GM12878 (cell line): ENCODE measurements around the gene PSMB3. TPM values are rescaled to one million over a fixed set of nuclear protein-coding genes. Genes with fewer than 3 reads are reported as not detected.
A peak's percentile ranks its signal among the peaks of the same experiment; 100 is the strongest.

Experiments used
- ATAC-seq: fragments of 200-7000 bp; cut with Tn5 transposase; 3 replicates; pipeline ENCODE4 v1.9.1; 2020; ENCODE audit warnings: mild to moderate bottlenecking, moderate library complexity
- BruUV-seq: library from RNA; stranded (reverse); fragments of 400-500 nt; replicated peaks from 2 replicates; lab custom pipeline; 2021; lab: Mats Ljungman, UMichigan
- CTCF ChIA-PET: fragments of 300-600 bp; sonication (Branson Sonifier 250); formaldehyde crosslinking; extraction: SDS; loops from one replicate; lab custom pipeline; 2021; ENCODE audit warnings: inconsistent platforms; lab: Yijun Ruan, JAX
- POLR2A ChIA-PET: fragments of 350-600 bp; formaldehyde crosslinking; extraction: SDS; loops from one replicate; lab custom pipeline; 2021; ENCODE audit warnings: inconsistent platforms; lab: Charles Lee
- RAD21 ChIA-PET: fragments of 300-600 bp; sonication (Branson Sonifier 250); formaldehyde crosslinking; loops from one replicate; lab custom pipeline; 2023; ENCODE audit warnings: antibody characterized with exemption; ENCODE audit not compliant: unreplicated experiment; lab: Charles Lee
- SMC1A ChIA-PET: fragments of 300-600 bp; sonication (Branson Sonifier 250); formaldehyde crosslinking; loops from one replicate; lab custom pipeline; 2023; ENCODE audit not compliant: unreplicated experiment, uncharacterized antibody; lab: Charles Lee
- DNase-seq: peaks from one replicate; pipeline ENCODE4 v3.0.0-alpha.2; 2011; ENCODE audit warnings: low read depth, low spot score
- FAIRE-seq: peaks from 3 replicates; lab custom pipeline; 2011; peaks lifted over from hg19 to GRCh38; lab: Jason Lieb, UNC
- H2AFZ ChIP-seq: 2 replicates; pipeline ENCODE4 v1.6.0; 2011; ENCODE audit warnings: low read depth, low read length, control low read depth; ENCODE audit not compliant: control insufficient read depth
- H3K27ac ChIP-seq: 2 replicates; pipeline ENCODE4 v1.5.1; 2011; ENCODE audit warnings: control low read depth; ENCODE audit not compliant: control insufficient read depth, insufficient read depth
- H3K27me3 ChIP-seq, 2 experiments: replicated peaks in 1 of 2; 2 replicates each; pipeline versions ENCODE4 v1.6.0 to v1.6.1; 2011; ENCODE audit warnings: low read length in 1 of 2; ENCODE audit not compliant: control insufficient read depth in 2 of 2, insufficient read depth in 2 of 2
- H3K36me3 ChIP-seq, 2 experiments: 2 replicates each; pipeline ENCODE4 v1.5.1; 2011; ENCODE audit warnings: low read length in 1 of 2; ENCODE audit not compliant: control insufficient read depth in 2 of 2, insufficient read depth in 2 of 2
- H3K4me1 ChIP-seq: 2 replicates; pipeline ENCODE4 v1.6.1; 2011; ENCODE audit warnings: mild to moderate bottlenecking, low read length, moderate library complexity, mixed read lengths; ENCODE audit not compliant: control insufficient read depth, insufficient read depth
- H3K4me2 ChIP-seq: 2 replicates; pipeline ENCODE4 v1.6.0; 2011; ENCODE audit warnings: control low read depth; ENCODE audit not compliant: control insufficient read depth, insufficient read depth
- H3K4me3 ChIP-seq: fragments of 200-600 bp; sonication (generic); 2 replicates; pipeline ENCODE4 v1.5.1; 2016
- H3K79me2 ChIP-seq: 2 replicates; pipeline ENCODE4 v1.6.0; 2011; ENCODE audit warnings: low read length; ENCODE audit not compliant: control insufficient read depth, insufficient read depth
- H3K9ac ChIP-seq: 2 replicates; pipeline ENCODE4 v1.8.0; 2011; ENCODE audit warnings: low read length, control low read depth, mixed read lengths; ENCODE audit not compliant: control insufficient read depth, insufficient read depth
- H3K9me3 ChIP-seq: replicated peaks from 3 replicates; pipeline ENCODE4 v1.5.1; 2011; ENCODE audit warnings: mild to moderate bottlenecking, low read length; ENCODE audit not compliant: control insufficient read depth, insufficient read depth
- H4K20me1 ChIP-seq: 2 replicates; pipeline ENCODE4 v1.6.0; 2011; ENCODE audit not compliant: control insufficient read depth, insufficient read depth
- CBX5 ChIP-seq: sonication (generic); IDR thresholded peaks from 2 replicates; pipeline ENCODE4 v1.6.1; 2016; ENCODE audit warnings: low read depth, moderate library complexity, mild to moderate bottlenecking, inconsistent platforms
- GATAD2B ChIP-seq: fragments of 450-650 bp; conservative IDR thresholded peaks from 2 replicates; pipeline ENCODE4 v1.6.1; 2017; ENCODE audit warnings: low read depth, mild to moderate bottlenecking, moderate library complexity
- LARP7 ChIP-seq: fragments of 450-650 bp; IDR thresholded peaks from 2 replicates; pipeline ENCODE4 v1.6.1; 2017; ENCODE audit warnings: mild to moderate bottlenecking
- MTA3 ChIP-seq: IDR thresholded peaks from 2 replicates; pipeline ENCODE4 v1.6.1; 2012; ENCODE audit warnings: low read length, inconsistent platforms, borderline replicate concordance
- NR2F1 ChIP-seq: fragments of 450-650 bp; conservative IDR thresholded peaks from 2 replicates; pipeline ENCODE4 v1.6.1; 2017; ENCODE audit warnings: mild to moderate bottlenecking
- POLR2A ChIP-seq: IDR thresholded peaks from 2 replicates; pipeline ENCODE4 v1.6.1; 2011; ENCODE audit warnings: low read depth, mild to moderate bottlenecking, low read length
- TAF1 ChIP-seq: IDR thresholded peaks from 2 replicates; pipeline ENCODE4 v1.6.1; 2011; ENCODE audit warnings: mild to moderate bottlenecking, low read depth, low read length, borderline replicate concordance
- TCF7 ChIP-seq: IDR thresholded peaks from 2 replicates; pipeline ENCODE4 v1.6.1; 2014; ENCODE audit warnings: antibody characterized with exemption, borderline replicate concordance
- ZNF384 ChIP-seq: IDR thresholded peaks from 2 replicates; pipeline ENCODE4 v1.6.1; 2012; ENCODE audit warnings: low read depth, mild to moderate bottlenecking, low read length, improper control_type of control experiment, borderline replicate concordance
- ZNF622 ChIP-seq: fragments of 450-650 bp; IDR thresholded peaks from 2 replicates; pipeline ENCODE4 v1.6.1; 2017; ENCODE audit warnings: mild to moderate bottlenecking, inconsistent platforms
- WGBS: methylation state at CpG from one replicate; pipeline ENCODE4 v1.1.6; 2016; ENCODE audit warnings: low lambda C conversion rate; ENCODE audit not compliant: insufficient replicate concordance, insufficient coverage; ENCODE audit errors: missing lambda C conversion rate; 5-methylcytosine and 5-hydroxymethylcytosine counted together
- in situ Hi-C: fragments of 300-500 bp; cut with MboI; formaldehyde crosslinking; loops from 9 replicates; pipeline ENCODE4 v1.14.3; 2018; ENCODE audit warnings: mixed read lengths
- intact Hi-C: fragments of 100-400 bp; cut with micrococcal nuclease; formaldehyde crosslinking; loops from one replicate; pipeline ENCODE4 v1.14.2; 2022; ENCODE audit not compliant: unreplicated experiment
- polyA plus RNA-seq, 11 experiments: library from polyadenylated mRNA; depleted of rRNA in 4 of 11; unstranded in 6 of 11; stranded (reverse) in 5 of 11; fragments of >200 nt; fragmentation: Nextera tagmentation in 4 of 11; fragmentation: Illumina TruSeq in 1 of 11; extraction: Ambion mirVana in 4 of 11; extraction: Trizol in 1 of 11; gene quantifications; 1 replicate in 1 of 11; 2 replicates in 10 of 11; pipeline versions ENCODE4 v1.2.1 to v1.2.3, GENCODE V29; 2011 to 2016; ENCODE audit warnings: inconsistent platforms in 2 of 11, missing spikeins in 2 of 11, low read depth in 1 of 11
- total RNA-seq, 4 experiments: library from RNA; depleted of rRNA in 3 of 4; stranded (reverse); fragments of >200 nt in 3 of 4; fragmentation: Illumina TruSeq in 1 of 4; extraction: Trizol in 1 of 4; gene quantifications; 2 replicates each; pipeline versions ENCODE4 v1.2.1 to v1.2.3, GENCODE V29; 2013 to 2021
- TF ChIP-seq, protein P1 (sequence below): fragments of 450-650 bp; IDR thresholded peaks from 2 replicates; pipeline ENCODE4 v1.6.1; 2017; ENCODE audit warnings: antibody characterized with exemption, mild to moderate bottlenecking, moderate library complexity
- TF ChIP-seq, protein P2 (sequence below): fragments of 450-650 bp; IDR thresholded peaks from 2 replicates; pipeline ENCODE4 v1.6.1; 2017; ENCODE audit warnings: low read depth, mild to moderate bottlenecking, moderate library complexity

The PSMB3 gene
- total and polyA plus RNA-seq, 10 of the 15 experiments (the other 5 are each of a cell fraction or from before 2014, with no cell fraction given), result 300 to 2,130 (median 490) TPM

DNA sequence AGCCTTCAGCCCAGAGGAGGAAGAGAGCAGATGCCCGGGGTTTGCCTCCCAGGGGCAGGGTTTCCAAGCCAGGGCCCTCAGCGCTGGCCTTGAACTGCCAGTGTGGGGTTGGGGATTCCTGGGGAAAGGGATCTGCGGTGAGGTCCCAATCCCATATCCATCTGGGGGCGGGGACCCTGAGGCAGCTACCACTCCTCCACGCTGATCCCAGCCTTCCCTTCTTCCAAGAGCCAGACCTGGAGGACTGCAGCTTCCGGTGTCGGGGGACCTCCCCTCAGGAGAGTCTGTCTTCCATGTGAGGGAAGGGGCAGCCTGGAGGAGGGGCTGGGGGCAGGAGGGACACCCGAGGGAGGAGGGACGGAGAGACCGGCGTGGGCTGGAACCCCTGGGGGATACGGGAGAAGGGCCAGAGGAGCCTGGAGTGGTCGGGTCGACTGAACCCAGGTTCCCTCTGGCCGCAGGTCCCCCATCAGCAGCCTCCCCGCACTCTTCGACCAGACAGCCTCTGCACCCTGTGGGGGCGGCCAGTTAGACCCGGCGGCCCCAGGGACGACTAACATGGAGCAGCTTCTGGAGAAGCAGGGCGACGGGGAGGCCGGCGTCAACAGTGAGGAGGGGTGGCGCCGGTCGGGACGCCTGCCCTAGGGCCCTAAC is 33.1 kb upstream of the PSMB3 start:
- no peak overlapping the region for H3K27ac ChIP-seq
- POLR2A ChIA-PET, result interaction anchor here (0.9 to 1.0 kb wide), 2 partner anchors 9 to 18 kb away, joined by 3 to 5 read pairs; no protein-coding TSS in a partner anchor
- TF ChIP-seq POLR2A, result peak; percentile 52; the same call in 1 of the 2 replicates
- TF ChIP-seq NR2F1, result no peak
- in situ Hi-C loops (no loop called here), intact Hi-C loops (no loop called here)
- FAIRE-seq (no peak), DNase-seq (no peak), ATAC-seq (no peak)
- SMC1A ChIA-PET, result interaction anchor here (0.7 to 1.7 kb wide), 2 partner anchors 8 to 43 kb away, joined by 4 to 5 read pairs; no protein-coding TSS in a partner anchor
- H2AFZ ChIP-seq, result no peak overlapping the region
- H3K9me3 ChIP-seq, result no peaks in the 10 kb centered on the region
- no peak overlapping the region for H3K9ac ChIP-seq
- BruUV-seq, result no TSS peak
- H4K20me1 ChIP-seq, result no peaks in the 10 kb centered on the region
- no peaks in the 10 kb centered on the region for H3K79me2 ChIP-seq
- H3K4me1 ChIP-seq, result peaks cover 7% of the 10 kb centered on the region
- no peaks in the 10 kb centered on the region for H3K27me3 ChIP-seq
- H3K4me3 ChIP-seq, result no peak overlapping the region
- 91% methylated on average over 21 of the region's 29 CpGs for WGBS
- RAD21 ChIA-PET, result no interaction called here
- H3K4me2 ChIP-seq, result no peak overlapping the region
- peaks cover 6 to 9% of the 10 kb centered on the region in 2 experiments; a peak in 3 of 4 replicates for H3K36me3 ChIP-seq
- CTCF ChIA-PET, result interaction anchor here (1.3 kb wide), 1 partner anchor 16 kb away, joined by 5 read pairs; no protein-coding TSS in a partner anchor

DNA sequence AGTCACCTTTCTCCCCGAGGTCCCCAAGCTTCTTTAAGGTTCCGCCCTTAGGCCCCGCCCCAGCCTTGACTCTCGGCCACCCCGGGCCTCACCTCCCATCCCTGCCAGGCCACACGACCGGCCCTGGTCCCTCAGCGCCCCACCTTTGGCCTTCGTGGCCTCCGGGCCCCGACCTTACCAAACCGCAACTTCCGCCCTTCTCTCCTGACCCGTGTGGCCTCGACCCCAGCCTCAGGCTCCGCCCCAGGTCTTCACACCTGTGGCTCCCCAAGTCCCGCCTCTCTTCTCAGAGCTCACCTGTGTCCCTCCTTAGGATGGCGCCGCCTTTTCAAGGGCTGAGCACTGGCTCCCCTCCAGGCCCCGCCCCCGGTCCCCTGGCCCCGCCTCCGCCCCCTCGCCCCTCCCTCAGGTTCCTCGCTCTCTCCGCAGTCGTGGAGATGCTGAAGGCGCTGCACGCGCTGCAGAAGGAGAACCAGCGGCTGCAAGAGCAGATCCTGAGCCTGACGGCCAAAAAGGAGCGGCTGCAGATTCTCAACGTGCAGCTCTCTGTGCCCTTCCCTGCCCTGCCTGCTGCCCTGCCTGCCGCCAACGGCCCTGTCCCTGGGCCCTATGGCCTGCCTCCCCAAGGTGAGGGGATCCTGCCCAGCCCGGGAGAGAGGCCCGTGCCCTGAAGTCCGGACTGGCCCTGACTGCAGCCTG is 32.4 kb upstream of the PSMB3 start:
- SMC1A ChIA-PET, result no interaction called here
- Histone ChIP-seq H3K4me1 (peaks cover 6% of the 10 kb centered on the region), H2AFZ (no peak overlapping the region), H3K9me3 (no peaks in the 10 kb centered on the region), H3K27me3 (no peaks in the 10 kb centered on the region)
- POLR2A ChIA-PET, result no interaction called here
- TF ChIP-seq, protein P1, sequence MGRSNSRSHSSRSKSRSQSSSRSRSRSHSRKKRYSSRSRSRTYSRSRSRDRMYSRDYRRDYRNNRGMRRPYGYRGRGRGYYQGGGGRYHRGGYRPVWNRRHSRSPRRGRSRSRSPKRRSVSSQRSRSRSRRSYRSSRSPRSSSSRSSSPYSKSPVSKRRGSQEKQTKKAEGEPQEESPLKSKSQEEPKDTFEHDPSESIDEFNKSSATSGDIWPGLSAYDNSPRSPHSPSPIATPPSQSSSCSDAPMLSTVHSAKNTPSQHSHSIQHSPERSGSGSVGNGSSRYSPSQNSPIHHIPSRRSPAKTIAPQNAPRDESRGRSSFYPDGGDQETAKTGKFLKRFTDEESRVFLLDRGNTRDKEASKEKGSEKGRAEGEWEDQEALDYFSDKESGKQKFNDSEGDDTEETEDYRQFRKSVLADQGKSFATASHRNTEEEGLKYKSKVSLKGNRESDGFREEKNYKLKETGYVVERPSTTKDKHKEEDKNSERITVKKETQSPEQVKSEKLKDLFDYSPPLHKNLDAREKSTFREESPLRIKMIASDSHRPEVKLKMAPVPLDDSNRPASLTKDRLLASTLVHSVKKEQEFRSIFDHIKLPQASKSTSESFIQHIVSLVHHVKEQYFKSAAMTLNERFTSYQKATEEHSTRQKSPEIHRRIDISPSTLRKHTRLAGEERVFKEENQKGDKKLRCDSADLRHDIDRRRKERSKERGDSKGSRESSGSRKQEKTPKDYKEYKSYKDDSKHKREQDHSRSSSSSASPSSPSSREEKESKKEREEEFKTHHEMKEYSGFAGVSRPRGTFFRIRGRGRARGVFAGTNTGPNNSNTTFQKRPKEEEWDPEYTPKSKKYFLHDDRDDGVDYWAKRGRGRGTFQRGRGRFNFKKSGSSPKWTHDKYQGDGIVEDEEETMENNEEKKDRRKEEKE, result no peak
- TF ChIP-seq LARP7 (no peak), TAF1 (no peak), MTA3 (no peak), TCF7 (no peak), ZNF384 (no peak), ZNF622 (no peak), CBX5 (no peak), GATAD2B (no peak)
- TF ChIP-seq, protein P2, sequence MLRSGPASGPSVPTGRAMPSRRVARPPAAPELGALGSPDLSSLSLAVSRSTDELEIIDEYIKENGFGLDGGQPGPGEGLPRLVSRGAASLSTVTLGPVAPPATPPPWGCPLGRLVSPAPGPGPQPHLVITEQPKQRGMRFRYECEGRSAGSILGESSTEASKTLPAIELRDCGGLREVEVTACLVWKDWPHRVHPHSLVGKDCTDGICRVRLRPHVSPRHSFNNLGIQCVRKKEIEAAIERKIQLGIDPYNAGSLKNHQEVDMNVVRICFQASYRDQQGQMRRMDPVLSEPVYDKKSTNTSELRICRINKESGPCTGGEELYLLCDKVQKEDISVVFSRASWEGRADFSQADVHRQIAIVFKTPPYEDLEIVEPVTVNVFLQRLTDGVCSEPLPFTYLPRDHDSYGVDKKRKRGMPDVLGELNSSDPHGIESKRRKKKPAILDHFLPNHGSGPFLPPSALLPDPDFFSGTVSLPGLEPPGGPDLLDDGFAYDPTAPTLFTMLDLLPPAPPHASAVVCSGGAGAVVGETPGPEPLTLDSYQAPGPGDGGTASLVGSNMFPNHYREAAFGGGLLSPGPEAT, result no peak
- TF ChIP-seq, all 136 proteins: peak for 0
- no peak for ATAC-seq
- no peak overlapping the region for H3K9ac ChIP-seq
- H4K20me1 ChIP-seq, result no peaks in the 10 kb centered on the region
- intact Hi-C loops, result no loop called here
- H3K36me3 ChIP-seq, result peaks cover 6 to 9% of the 10 kb centered on the region in 2 experiments; a peak in 3 of 4 replicates
- no peak for FAIRE-seq
- no peak overlapping the region for H3K27ac ChIP-seq
- 81% methylated on average over 28 of the region's 39 CpGs for WGBS
- H3K79me2 ChIP-seq, result no peaks in the 10 kb centered on the region
- no TSS peak for BruUV-seq
- no peak overlapping the region for H3K4me3 ChIP-seq
- RAD21 ChIA-PET, result no interaction called here
- in situ Hi-C loops, result no loop called here
- CTCF ChIA-PET, result interaction anchor here (1.3 kb wide), 1 partner anchor 15 kb away, joined by 5 read pairs; no protein-coding TSS in a partner anchor
- no peak for DNase-seq
- no peak overlapping the region for H3K4me2 ChIP-seq
